SK-N-SH (cell line): Measurements from ENCODE around the gene FAM107B. TPM values are rescaled to one million over a fixed set of nuclear protein-coding genes. Genes with fewer than 3 reads are reported as not detected.

ENCODE experiments used
- CTCF ChIA-PET: fragments of 300-600, 350-600 bp; formaldehyde crosslinking; extraction: SDS; loops from one replicate; lab custom pipeline; 2021; lab: Yijun Ruan, JAX
- POLR2A ChIA-PET: fragments of 350-600 bp; sonication (Branson Sonifier 250); formaldehyde crosslinking; extraction: SDS; loops from one replicate; lab custom pipeline; 2020; ENCODE audit warnings: antibody characterized with exemption, inconsistent platforms; lab: Yijun Ruan, JAX
- DNase-seq: peaks from one replicate; pipeline ENCODE4 v3.0.0; 2012
- H2AFZ ChIP-seq: fragments of 200-600 bp; sonication (generic); 2 replicates; pipeline ENCODE4 v1.8.1; 2016; ENCODE audit warnings: antibody characterized with exemption, mild to moderate bottlenecking, low read depth
- H3F3A ChIP-seq: fragments of 200-600 bp; sonication (generic); replicated peaks from 2 replicates; pipeline ENCODE3; 2016; ENCODE audit warnings: antibody characterized with exemption, mild to moderate bottlenecking; ENCODE audit not compliant: insufficient read depth
- H3K27ac ChIP-seq, 2 experiments: fragments of 200-500 bp in 1 of 2; fragments of 200-600 bp in 1 of 2; sonication (Bioruptor generic) in 1 of 2; sonication (generic), shearing (Covaris generic) in 1 of 2; 2 replicates each; pipeline versions ENCODE4 v1.5.1 to v1.6.1; 2014 to 2016; ENCODE audit warnings: low read depth in 2 of 2, inconsistent platforms in 1 of 2, low read length in 1 of 2, mild to moderate bottlenecking in 1 of 2, mixed read lengths in 1 of 2
- H3K27me3 ChIP-seq: fragments of 200-600 bp; sonication (generic), shearing (Covaris generic); 2 replicates; pipeline ENCODE4 v1.6.1; 2016; ENCODE audit warnings: mixed run types; ENCODE audit not compliant: insufficient read depth
- H3K36me3 ChIP-seq, 2 experiments: fragments of 200-500 bp in 1 of 2; fragments of 200-600 bp in 1 of 2; sonication (Bioruptor generic) in 1 of 2; sonication (generic) in 1 of 2; replicated peaks in 1 of 2; 2 replicates each; pipeline versions ENCODE3 to v1.5.1; 2014 to 2016; ENCODE audit warnings: low read length in 1 of 2, mild to moderate bottlenecking in 1 of 2; ENCODE audit not compliant: insufficient read depth in 2 of 2, control insufficient read depth in 1 of 2
- H3K4me1 ChIP-seq, 2 experiments: fragments of 200-500 bp in 1 of 2; fragments of 200-600 bp in 1 of 2; sonication (Bioruptor generic) in 1 of 2; sonication (generic), shearing (Covaris generic) in 1 of 2; 2 replicates each; pipeline versions ENCODE4 v1.5.1 to v1.6.1; 2014 to 2016; ENCODE audit warnings: low read depth in 1 of 2, low read length in 1 of 2, mixed run types in 1 of 2; ENCODE audit not compliant: insufficient read depth in 2 of 2, control insufficient read depth in 1 of 2
- H3K4me2 ChIP-seq: fragments of 200-600 bp; sonication (generic), shearing (Covaris generic); 2 replicates; pipeline ENCODE4 v1.6.1; 2017; ENCODE audit warnings: mixed run types
- H3K4me3 ChIP-seq, 2 experiments: fragments of 200-500 bp in 1 of 2; fragments of 200-600 bp in 1 of 2; sonication (Bioruptor generic) in 1 of 2; sonication (generic), shearing (Covaris generic) in 1 of 2; 2 replicates each; pipeline versions ENCODE4 v1.5.1 to v1.8.1; 2014 to 2016; ENCODE audit warnings: low read depth in 2 of 2, inconsistent platforms in 1 of 2, low read length in 1 of 2, mild to moderate bottlenecking in 1 of 2, mixed read lengths in 1 of 2, moderate library complexity in 1 of 2
- H3K79me2 ChIP-seq: fragments of 200-600 bp; sonication (generic); 2 replicates; pipeline ENCODE4 v1.8.1; 2017; ENCODE audit warnings: mild to moderate bottlenecking; ENCODE audit not compliant: insufficient read depth
- H3K9ac ChIP-seq: fragments of 200-600 bp; sonication (generic); 2 replicates; pipeline ENCODE4 v1.6.1; 2017; ENCODE audit warnings: mixed run types
- H3K9me2 ChIP-seq: fragments of 200-600 bp; sonication (generic); 2 replicates; pipeline ENCODE4 v1.6.1; 2017; ENCODE audit warnings: mixed run types
- H3K9me3 ChIP-seq: fragments of 200-600 bp; sonication (generic); 2 replicates; pipeline ENCODE4 v1.6.1; 2017; ENCODE audit warnings: mixed run types, mild to moderate bottlenecking, moderate library complexity
- H4K20me1 ChIP-seq: fragments of 200-600 bp; sonication (generic); 2 replicates; pipeline ENCODE4 v1.6.1; 2017; ENCODE audit warnings: mild to moderate bottlenecking, mixed run types; ENCODE audit not compliant: insufficient read depth
- CHD2 ChIP-seq: fragments of 150-350 bp; IDR thresholded peaks from 2 replicates; pipeline ENCODE4 v1.6.1; 2018; ENCODE audit warnings: low read length; ENCODE audit not compliant: partially characterized antibody
- EP300 ChIP-seq, 2 experiments: IDR thresholded peaks; 2 replicates each; pipeline versions ENCODE4 v1.4.0 to v1.6.1; 2012; ENCODE audit warnings: borderline replicate concordance in 1 of 2, low read depth in 1 of 2, low read length in 1 of 2
- FOSL2 ChIP-seq: IDR thresholded peaks from 2 replicates; pipeline ENCODE4 v1.4.0; 2012; ENCODE audit warnings: low read depth, mild to moderate bottlenecking, moderate library complexity, borderline replicate concordance
- FOXJ3 ChIP-seq: sonication (generic); formaldehyde crosslinking; IDR thresholded peaks from 2 replicates; pipeline ENCODE4 v1.5.1; 2020; ENCODE audit warnings: mild to moderate bottlenecking, missing genetic modification reagents
- JUND ChIP-seq: IDR thresholded peaks from 2 replicates; pipeline ENCODE4 v1.4.0; 2012
- MEF2A ChIP-seq: IDR thresholded peaks from 2 replicates; pipeline ENCODE4 v1.4.0; 2012; ENCODE audit warnings: low read depth, borderline replicate concordance
- MXI1 ChIP-seq: IDR thresholded peaks from 2 replicates; pipeline ENCODE4 v1.6.1; 2012; ENCODE audit warnings: mild to moderate bottlenecking, low read depth, low read length, improper control_type of control experiment
- NRF1 ChIP-seq: IDR thresholded peaks from 2 replicates; pipeline ENCODE4 v1.6.1; 2012; ENCODE audit warnings: low read depth, mild to moderate bottlenecking, low read length
- RAD21 ChIP-seq: IDR thresholded peaks from 2 replicates; pipeline ENCODE4 v1.6.1; 2012; ENCODE audit warnings: mild to moderate bottlenecking, low read length
- RFX5 ChIP-seq: IDR thresholded peaks from 2 replicates; pipeline ENCODE4 v1.6.1; 2012; ENCODE audit warnings: mild to moderate bottlenecking, improper control_type of control experiment, low read length
- SMC3 ChIP-seq: IDR thresholded peaks from 2 replicates; pipeline ENCODE4 v1.6.1; 2012; ENCODE audit warnings: low read depth, low read length, improper control_type of control experiment
- TAF1 ChIP-seq: IDR thresholded peaks from 2 replicates; pipeline ENCODE4 v1.6.1; 2012; ENCODE audit warnings: low read depth, mild to moderate bottlenecking, low read length, moderate library complexity, borderline replicate concordance
- TEAD4 ChIP-seq: IDR thresholded peaks from 2 replicates; pipeline ENCODE4 v1.4.0; 2012; ENCODE audit warnings: mild to moderate bottlenecking, borderline replicate concordance; ENCODE audit not compliant: insufficient read depth
- YY1 ChIP-seq: IDR thresholded peaks from 2 replicates; pipeline ENCODE4 v1.4.0; 2012; ENCODE audit warnings: low read depth, mild to moderate bottlenecking
- WGBS: methylation state at CpG from one replicate; pipeline ENCODE4 v1.1.6; 2017; ENCODE audit warnings: low lambda C conversion rate; 5-methylcytosine and 5-hydroxymethylcytosine counted together
- polyA plus RNA-seq, 3 experiments: library from polyadenylated mRNA; depleted of rRNA; stranded (reverse); fragments of >200 nt; gene quantifications; 2 replicates each; pipeline ENCODE4 v1.2.3, GENCODE V29; 2012
- TF ChIP-seq, protein P1 (sequence below): IDR thresholded peaks from 2 replicates; pipeline ENCODE4 v1.6.1; 2012; ENCODE audit warnings: mild to moderate bottlenecking, low read depth, low read length, moderate library complexity
- TF ChIP-seq, protein P2 (sequence below): IDR thresholded peaks from 2 replicates; pipeline ENCODE4 v1.4.0; 2012; ENCODE audit warnings: low read depth, borderline replicate concordance
- TF ChIP-seq, protein P3 (sequence below): fragments of 150-350 bp; IDR thresholded peaks from 2 replicates; pipeline ENCODE4 v1.6.1; 2016; ENCODE audit warnings: mild to moderate bottlenecking, low read depth, low read length
- TF ChIP-seq, protein P4 (sequence below): IDR thresholded peaks from 2 replicates; pipeline ENCODE4 v1.4.0; 2012; ENCODE audit warnings: low read depth

FAM107B gene
- polyA plus RNA-seq, 1 of the 3 experiments (the other 2 are of a cell fraction), result 1.0 TPM

DNA sequence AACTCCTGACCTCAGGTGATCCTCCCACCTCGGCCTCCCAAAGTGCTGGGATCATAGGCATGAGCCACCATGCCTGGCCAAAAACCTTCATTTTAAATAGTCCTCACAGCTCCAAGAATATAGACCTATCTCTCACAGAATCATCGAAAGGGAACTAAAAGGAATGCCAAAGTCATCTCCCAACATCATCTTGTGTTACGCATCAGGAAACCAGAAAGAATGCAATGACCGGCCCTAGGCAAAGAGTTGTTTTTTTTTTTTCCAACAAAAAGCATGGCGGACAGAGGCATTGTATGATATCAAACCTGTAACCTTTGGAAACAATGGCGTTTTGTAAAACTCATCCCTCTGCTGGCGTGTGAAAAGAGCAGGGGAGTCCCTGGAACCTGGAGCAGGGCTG is 73.2 kb downstream of the FAM107B start:
- peaks cover 0 to 2% of the 10 kb centered on the region in 2 experiments; a peak in 1 of 4 replicates for H3K4me1 ChIP-seq
- no peak overlapping the region for H3K27ac ChIP-seq
- H3K9ac ChIP-seq, result no peak overlapping the region
- no peaks in the 10 kb centered on the region for H3K9me2 ChIP-seq
- ChIA-PET POLR2A (interaction anchor here (1.2 kb wide), 1 partner anchor 11 kb away, joined by 3 read pairs; no protein-coding TSS in a partner anchor), CTCF (interaction anchor here (1.9 kb wide), 1 partner anchor 164 kb away, joined by 6 read pairs; no protein-coding TSS in a partner anchor)
- H3K79me2 ChIP-seq, result no peaks in the 10 kb centered on the region
- no peaks in the 10 kb centered on the region for H3K27me3 ChIP-seq
- WGBS, result 59% methylated on average over 7 of the region's 7 CpGs
- no peaks in the 10 kb centered on the region for H4K20me1 ChIP-seq
- TF ChIP-seq SMC3, result no peak
- H3F3A ChIP-seq, result no peaks in the 10 kb centered on the region
- H3K36me3 ChIP-seq, result no peaks in the 10 kb centered on the region
- H3K9me3 ChIP-seq, result no peaks in the 10 kb centered on the region
- H3K4me2 ChIP-seq, result no peak overlapping the region
- H2AFZ ChIP-seq, result no peak overlapping the region
- DNase-seq, result no peak
- H3K4me3 ChIP-seq, result no peak overlapping the region

DNA sequence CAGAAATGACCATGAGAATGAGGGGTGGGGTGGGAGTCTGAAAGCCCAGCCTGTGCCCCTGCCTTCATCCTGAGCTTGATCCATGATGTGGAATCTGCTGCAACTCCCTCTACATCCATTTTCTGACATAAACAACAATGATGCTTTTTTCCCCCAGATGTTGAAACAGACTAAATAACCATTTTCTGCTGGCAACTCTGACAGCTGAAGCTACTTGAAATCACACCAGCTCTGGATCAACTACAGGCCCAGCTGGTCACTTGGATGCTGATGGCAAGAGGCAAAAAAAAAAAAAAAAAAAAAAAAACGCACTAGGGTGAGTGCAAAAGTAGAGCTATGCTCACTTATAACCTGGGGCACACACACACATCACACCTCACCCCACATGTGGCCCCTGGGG is 74.2 kb downstream of the FAM107B start:
- TF ChIP-seq JUND, result no peak
- no peak for TF ChIP-seq FOSL2
- TF ChIP-seq, protein P1, sequence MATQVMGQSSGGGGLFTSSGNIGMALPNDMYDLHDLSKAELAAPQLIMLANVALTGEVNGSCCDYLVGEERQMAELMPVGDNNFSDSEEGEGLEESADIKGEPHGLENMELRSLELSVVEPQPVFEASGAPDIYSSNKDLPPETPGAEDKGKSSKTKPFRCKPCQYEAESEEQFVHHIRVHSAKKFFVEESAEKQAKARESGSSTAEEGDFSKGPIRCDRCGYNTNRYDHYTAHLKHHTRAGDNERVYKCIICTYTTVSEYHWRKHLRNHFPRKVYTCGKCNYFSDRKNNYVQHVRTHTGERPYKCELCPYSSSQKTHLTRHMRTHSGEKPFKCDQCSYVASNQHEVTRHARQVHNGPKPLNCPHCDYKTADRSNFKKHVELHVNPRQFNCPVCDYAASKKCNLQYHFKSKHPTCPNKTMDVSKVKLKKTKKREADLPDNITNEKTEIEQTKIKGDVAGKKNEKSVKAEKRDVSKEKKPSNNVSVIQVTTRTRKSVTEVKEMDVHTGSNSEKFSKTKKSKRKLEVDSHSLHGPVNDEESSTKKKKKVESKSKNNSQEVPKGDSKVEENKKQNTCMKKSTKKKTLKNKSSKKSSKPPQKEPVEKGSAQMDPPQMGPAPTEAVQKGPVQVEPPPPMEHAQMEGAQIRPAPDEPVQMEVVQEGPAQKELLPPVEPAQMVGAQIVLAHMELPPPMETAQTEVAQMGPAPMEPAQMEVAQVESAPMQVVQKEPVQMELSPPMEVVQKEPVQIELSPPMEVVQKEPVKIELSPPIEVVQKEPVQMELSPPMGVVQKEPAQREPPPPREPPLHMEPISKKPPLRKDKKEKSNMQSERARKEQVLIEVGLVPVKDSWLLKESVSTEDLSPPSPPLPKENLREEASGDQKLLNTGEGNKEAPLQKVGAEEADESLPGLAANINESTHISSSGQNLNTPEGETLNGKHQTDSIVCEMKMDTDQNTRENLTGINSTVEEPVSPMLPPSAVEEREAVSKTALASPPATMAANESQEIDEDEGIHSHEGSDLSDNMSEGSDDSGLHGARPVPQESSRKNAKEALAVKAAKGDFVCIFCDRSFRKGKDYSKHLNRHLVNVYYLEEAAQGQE, result no peak
- TF ChIP-seq MXI1, result no peak
- TF ChIP-seq, protein P2, sequence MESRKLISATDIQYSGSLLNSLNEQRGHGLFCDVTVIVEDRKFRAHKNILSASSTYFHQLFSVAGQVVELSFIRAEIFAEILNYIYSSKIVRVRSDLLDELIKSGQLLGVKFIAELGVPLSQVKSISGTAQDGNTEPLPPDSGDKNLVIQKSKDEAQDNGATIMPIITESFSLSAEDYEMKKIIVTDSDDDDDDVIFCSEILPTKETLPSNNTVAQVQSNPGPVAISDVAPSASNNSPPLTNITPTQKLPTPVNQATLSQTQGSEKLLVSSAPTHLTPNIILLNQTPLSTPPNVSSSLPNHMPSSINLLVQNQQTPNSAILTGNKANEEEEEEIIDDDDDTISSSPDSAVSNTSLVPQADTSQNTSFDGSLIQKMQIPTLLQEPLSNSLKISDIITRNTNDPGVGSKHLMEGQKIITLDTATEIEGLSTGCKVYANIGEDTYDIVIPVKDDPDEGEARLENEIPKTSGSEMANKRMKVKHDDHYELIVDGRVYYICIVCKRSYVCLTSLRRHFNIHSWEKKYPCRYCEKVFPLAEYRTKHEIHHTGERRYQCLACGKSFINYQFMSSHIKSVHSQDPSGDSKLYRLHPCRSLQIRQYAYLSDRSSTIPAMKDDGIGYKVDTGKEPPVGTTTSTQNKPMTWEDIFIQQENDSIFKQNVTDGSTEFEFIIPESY, result no peak
- no peak for TF ChIP-seq TAF1
- TF ChIP-seq RFX5, result no peak
- no peak for TF ChIP-seq MEF2A
- TF ChIP-seq TEAD4, result no peak
- TF ChIP-seq, protein P3, sequence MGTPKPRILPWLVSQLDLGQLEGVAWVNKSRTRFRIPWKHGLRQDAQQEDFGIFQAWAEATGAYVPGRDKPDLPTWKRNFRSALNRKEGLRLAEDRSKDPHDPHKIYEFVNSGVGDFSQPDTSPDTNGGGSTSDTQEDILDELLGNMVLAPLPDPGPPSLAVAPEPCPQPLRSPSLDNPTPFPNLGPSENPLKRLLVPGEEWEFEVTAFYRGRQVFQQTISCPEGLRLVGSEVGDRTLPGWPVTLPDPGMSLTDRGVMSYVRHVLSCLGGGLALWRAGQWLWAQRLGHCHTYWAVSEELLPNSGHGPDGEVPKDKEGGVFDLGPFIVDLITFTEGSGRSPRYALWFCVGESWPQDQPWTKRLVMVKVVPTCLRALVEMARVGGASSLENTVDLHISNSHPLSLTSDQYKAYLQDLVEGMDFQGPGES, result no peak
- TF ChIP-seq RAD21, result no peak
- no peak for TF ChIP-seq YY1
- no peak for TF ChIP-seq CHD2
- TF ChIP-seq, protein P4, sequence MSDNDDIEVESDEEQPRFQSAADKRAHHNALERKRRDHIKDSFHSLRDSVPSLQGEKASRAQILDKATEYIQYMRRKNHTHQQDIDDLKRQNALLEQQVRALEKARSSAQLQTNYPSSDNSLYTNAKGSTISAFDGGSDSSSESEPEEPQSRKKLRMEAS, result no peak
- TF ChIP-seq FOXJ3 (CRISPR knock-in tag), result no peak
- no peak for TF ChIP-seq EP300 (IDR thresholded peaks at IDR 0.05; ENCODE audit: borderline replicate concordance in 1 of 2, low read depth in 1 of 2, low read length in 1 of 2)
- no peak for TF ChIP-seq NRF1
- Histone ChIP-seq H2AFZ (no peak overlapping the region), H3K9ac (no peak overlapping the region), H4K20me1 (no peaks in the 10 kb centered on the region), H3K4me3 (no peak overlapping the region), H3K27ac (no peak overlapping the region), H3K9me3 (no peaks in the 10 kb centered on the region), H3K9me2 (no peaks in the 10 kb centered on the region), H3K36me3 (no peaks in the 10 kb centered on the region), H3K4me2 (no peak overlapping the region), H3K27me3 (no peaks in the 10 kb centered on the region), H3K79me2 (no peaks in the 10 kb centered on the region), H3K4me1 (peaks cover 0 to 2% of the 10 kb centered on the region in 2 experiments; a peak in 1 of 4 replicates), H3F3A (no peaks in the 10 kb centered on the region)
- WGBS, result no CpG with 5 or more reads among the region's 1 CpG
- no peak for DNase-seq
- ChIA-PET CTCF (no interaction called here), POLR2A (interaction anchor here (1.2 kb wide), 1 partner anchor 10 kb away, joined by 3 read pairs; no protein-coding TSS in a partner anchor)
